ENCODE measurements around the gene STK24. TPM values are rescaled to one million over a fixed set of nuclear protein-coding genes. Genes with fewer than 3 reads are reported as not detected.
A peak's percentile ranks its signal among the peaks of the same experiment; 100 is the strongest.

Gene STK24
- total and polyA plus RNA-seq, 10 of the 15 experiments (the other 5 are each of a cell fraction or from before 2014, with no cell fraction given), result 7.5 to 115 (median 52.9) TPM

DNA sequence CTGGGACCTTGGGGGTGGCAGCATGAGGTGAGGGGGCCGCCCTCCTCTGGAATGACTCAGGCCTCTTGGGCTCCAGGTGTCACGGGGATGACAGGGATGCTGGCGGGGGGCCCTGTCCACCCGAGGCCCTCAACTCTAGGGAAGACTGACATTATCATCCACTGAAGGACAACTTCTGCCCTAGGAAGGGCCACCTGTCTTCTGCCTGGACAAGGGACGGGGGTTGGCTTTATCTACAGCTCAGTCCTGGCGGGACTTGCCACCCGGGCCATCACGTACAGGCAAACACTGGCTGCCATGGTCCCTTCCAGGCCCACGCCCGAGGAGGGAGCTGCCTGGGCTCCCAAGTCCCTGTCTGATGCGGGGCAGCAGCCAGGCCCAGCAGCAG lies 130.7 kb downstream of the STK24 start:
- no peak overlapping the region for H3K4me3 ChIP-seq
- no TSS peak for BruUV-seq (replicated peaks)
- H3K9ac ChIP-seq (ENCODE audit: control insufficient read depth, insufficient read depth, low read length), result no peak overlapping the region
- in situ Hi-C loops (cut with MboI), result loop anchor here (5.0 to 10.0 kb wide), 3 partner anchors 211 to 591 kb away; no protein-coding TSS in a partner anchor
- H3K79me2 ChIP-seq (ENCODE audit: control insufficient read depth, insufficient read depth, low read length), result no peaks in the 10 kb centered on the region
- H2AFZ ChIP-seq (ENCODE audit: control insufficient read depth, low read depth, low read length), result no peak overlapping the region
- H4K20me1 ChIP-seq (ENCODE audit: control insufficient read depth, insufficient read depth), result no peaks in the 10 kb centered on the region
- CTCF ChIA-PET, result interaction anchor here (0.9 to 9.1 kb wide), 15 partner anchors 9 to 590 kb away, joined by 3 to 135 read pairs (median 5); no protein-coding TSS in a partner anchor
- no peak for TF ChIP-seq EGR1 (IDR thresholded peaks at IDR 0.05; ENCODE audit: borderline replicate concordance in 1 of 2, low read depth in 2 of 2, low read length in 2 of 2)
- TF ChIP-seq, protein P1, sequence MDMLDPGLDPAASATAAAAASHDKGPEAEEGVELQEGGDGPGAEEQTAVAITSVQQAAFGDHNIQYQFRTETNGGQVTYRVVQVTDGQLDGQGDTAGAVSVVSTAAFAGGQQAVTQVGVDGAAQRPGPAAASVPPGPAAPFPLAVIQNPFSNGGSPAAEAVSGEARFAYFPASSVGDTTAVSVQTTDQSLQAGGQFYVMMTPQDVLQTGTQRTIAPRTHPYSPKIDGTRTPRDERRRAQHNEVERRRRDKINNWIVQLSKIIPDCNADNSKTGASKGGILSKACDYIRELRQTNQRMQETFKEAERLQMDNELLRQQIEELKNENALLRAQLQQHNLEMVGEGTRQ (IDR thresholded peaks at IDR 0.05; ENCODE audit: borderline replicate concordance, low read depth, low read length), result no peak
- no peak for TF ChIP-seq MXI1 (IDR thresholded peaks at IDR 0.05; ENCODE audit: low read depth, low read length)
- TF ChIP-seq RUNX3 (IDR thresholded peaks at IDR 0.05; ENCODE audit: low read length), result no peak
- no peak for TF ChIP-seq ZNF384 (IDR thresholded peaks at IDR 0.05; ENCODE audit: borderline replicate concordance, low read depth, low read length)
- TF ChIP-seq, protein P2, sequence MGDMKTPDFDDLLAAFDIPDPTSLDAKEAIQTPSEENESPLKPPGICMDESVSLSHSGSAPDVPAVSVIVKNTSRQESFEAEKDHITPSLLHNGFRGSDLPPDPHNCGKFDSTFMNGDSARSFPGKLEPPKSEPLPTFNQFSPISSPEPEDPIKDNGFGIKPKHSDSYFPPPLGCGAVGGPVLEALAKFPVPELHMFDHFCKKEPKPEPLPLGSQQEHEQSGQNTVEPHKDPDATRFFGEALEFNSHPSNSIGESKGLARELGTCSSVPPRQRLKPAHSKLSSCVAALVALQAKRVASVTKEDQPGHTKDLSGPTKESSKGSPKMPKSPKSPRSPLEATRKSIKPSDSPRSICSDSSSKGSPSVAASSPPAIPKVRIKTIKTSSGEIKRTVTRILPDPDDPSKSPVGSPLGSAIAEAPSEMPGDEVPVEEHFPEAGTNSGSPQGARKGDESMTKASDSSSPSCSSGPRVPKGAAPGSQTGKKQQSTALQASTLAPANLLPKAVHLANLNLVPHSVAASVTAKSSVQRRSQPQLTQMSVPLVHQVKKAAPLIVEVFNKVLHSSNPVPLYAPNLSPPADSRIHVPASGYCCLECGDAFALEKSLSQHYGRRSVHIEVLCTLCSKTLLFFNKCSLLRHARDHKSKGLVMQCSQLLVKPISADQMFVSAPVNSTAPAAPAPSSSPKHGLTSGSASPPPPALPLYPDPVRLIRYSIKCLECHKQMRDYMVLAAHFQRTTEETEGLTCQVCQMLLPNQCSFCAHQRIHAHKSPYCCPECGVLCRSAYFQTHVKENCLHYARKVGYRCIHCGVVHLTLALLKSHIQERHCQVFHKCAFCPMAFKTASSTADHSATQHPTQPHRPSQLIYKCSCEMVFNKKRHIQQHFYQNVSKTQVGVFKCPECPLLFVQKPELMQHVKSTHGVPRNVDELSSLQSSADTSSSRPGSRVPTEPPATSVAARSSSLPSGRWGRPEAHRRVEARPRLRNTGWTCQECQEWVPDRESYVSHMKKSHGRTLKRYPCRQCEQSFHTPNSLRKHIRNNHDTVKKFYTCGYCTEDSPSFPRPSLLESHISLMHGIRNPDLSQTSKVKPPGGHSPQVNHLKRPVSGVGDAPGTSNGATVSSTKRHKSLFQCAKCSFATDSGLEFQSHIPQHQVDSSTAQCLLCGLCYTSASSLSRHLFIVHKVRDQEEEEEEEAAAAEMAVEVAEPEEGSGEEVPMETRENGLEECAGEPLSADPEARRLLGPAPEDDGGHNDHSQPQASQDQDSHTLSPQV (IDR thresholded peaks at IDR 0.05), result no peak
- TF ChIP-seq, protein P3, sequence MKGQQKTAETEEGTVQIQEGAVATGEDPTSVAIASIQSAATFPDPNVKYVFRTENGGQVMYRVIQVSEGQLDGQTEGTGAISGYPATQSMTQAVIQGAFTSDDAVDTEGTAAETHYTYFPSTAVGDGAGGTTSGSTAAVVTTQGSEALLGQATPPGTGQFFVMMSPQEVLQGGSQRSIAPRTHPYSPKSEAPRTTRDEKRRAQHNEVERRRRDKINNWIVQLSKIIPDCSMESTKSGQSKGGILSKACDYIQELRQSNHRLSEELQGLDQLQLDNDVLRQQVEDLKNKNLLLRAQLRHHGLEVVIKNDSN (IDR thresholded peaks at IDR 0.05; ENCODE audit: borderline replicate concordance, extremely low read length, insufficient read depth, low read depth, low read length), result no peak
- peak; percentile 2; the same call in 1 of the 3 replicates for ATAC-seq
- POLR2A ChIA-PET, result no interaction called here
- no peaks in the 10 kb centered on the region for H3K27me3 ChIP-seq (replicated peaks in 1 of 2; ENCODE audit: control insufficient read depth in 2 of 2, insufficient read depth in 2 of 2, low read length in 1 of 2)
- H3K9me3 ChIP-seq (replicated peaks; ENCODE audit: control insufficient read depth, insufficient read depth, low read length), result no peaks in the 10 kb centered on the region
- RAD21 ChIA-PET (ENCODE audit: unreplicated experiment), result interaction anchor here (1.1 to 4.8 kb wide), 11 partner anchors 8 to 304 kb away, joined by 3 to 89 read pairs (median 6); no protein-coding TSS in a partner anchor
- no peak for FAIRE-seq
- no peak for DNase-seq (ENCODE audit: low read depth, low spot score)
- 83% methylated on average over 11 of the region's 11 CpGs for WGBS (ENCODE audit: insufficient coverage, insufficient replicate concordance, low lambda C conversion rate, missing lambda C conversion rate)
- H3K27ac ChIP-seq (ENCODE audit: control insufficient read depth, insufficient read depth), result no peak overlapping the region
- intact Hi-C loops (cut with micrococcal nuclease; ENCODE audit: unreplicated experiment), result no loop called here
- H3K4me2 ChIP-seq (ENCODE audit: control insufficient read depth, insufficient read depth), result no peak overlapping the region
- peaks cover 6% of the 10 kb centered on the region for H3K4me1 ChIP-seq (ENCODE audit: control insufficient read depth, insufficient read depth, low read length)
- SMC1A ChIA-PET (ENCODE audit: uncharacterized antibody, unreplicated experiment), result interaction anchor here (0.9 to 4.8 kb wide), 6 partner anchors 42 to 226 kb away, joined by 3 to 66 read pairs (median 8); no protein-coding TSS in a partner anchor
- H3K36me3 ChIP-seq (ENCODE audit: control insufficient read depth in 2 of 2, insufficient read depth in 2 of 2, low read length in 1 of 2), result peaks cover 0 to 2% of the 10 kb centered on the region in 2 experiments; a peak in 3 of 4 replicates
